Stimulated activated CD4-positive, alpha-beta T cell treated with anti-CD3 and anti-CD28 coated beads, Interleukin-15, amount 100 ng/mL, for 24 hours (primary cell): ENCODE data around the gene NPAS3.

Experiments
- DNase-seq: peaks from one replicate; pipeline ENCODE4 v3.0.0-alpha.2; 2020

Gene NPAS3

DNA sequence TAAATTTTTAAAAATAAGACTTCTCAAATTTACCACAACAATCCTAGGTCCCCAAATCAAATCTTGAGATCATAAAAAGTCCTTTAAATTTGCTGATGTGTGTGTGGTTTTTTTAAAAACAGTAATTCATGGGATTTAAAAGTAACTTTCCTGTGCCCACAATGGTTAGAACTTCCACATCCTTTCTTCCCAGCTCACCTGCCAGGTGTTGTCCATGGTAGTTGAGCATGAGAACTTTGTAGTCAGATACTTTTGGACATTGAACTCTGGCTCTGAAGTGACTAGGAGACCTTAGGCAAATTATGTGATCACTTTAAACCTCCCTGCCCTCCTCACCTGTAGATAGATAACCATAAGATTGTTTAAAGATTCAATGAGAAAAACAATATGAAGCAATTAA is 253.2 kb downstream of the NPAS3 start:
- no peak for DNase-seq

GRCh38 chr14:33194551-33194950 is 255.9 kb downstream of the NPAS3 start:
- no peak for DNase-seq

DNA sequence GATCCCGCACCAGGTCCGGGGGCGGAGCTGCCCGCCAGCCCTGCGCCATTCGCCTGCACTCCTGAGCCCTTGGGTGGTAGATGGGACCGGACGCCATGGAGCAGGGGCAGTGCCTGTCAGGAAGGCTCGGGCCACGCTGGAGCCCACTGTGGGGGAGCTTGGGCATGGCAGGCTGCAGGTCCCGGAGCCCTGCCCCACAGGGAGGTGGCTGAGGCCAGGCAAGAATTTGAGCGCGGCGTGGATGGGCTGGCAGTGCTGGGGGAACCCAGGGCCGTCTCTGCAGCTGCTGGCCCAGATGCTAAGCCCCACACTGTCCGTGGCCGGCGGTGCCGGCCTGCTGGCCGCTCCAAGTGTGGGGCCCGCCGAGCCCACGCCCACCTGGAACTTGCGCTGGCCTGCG is 260.0 kb downstream of the NPAS3 start:
- no peak for DNase-seq

DNA sequence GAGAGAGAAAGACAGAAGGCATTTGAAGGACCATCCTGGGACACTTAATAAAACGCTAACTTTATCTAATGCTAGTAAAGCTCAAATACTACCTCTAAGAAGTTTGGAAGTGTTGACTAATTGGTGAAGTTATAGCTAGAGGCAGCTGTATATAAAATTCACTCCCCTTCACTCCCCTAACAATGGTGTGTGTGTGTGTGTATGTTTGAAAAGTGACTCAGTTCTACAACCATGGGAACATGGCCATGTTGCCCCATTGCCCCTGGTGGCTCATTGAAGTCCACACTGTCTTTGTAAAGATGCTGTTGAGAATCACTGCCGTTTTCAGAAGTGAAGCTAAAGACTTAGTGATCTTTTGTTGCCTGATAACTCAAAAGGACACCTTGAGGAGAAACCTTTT is 262.4 kb downstream of the NPAS3 start:
- no peak for DNase-seq

DNA sequence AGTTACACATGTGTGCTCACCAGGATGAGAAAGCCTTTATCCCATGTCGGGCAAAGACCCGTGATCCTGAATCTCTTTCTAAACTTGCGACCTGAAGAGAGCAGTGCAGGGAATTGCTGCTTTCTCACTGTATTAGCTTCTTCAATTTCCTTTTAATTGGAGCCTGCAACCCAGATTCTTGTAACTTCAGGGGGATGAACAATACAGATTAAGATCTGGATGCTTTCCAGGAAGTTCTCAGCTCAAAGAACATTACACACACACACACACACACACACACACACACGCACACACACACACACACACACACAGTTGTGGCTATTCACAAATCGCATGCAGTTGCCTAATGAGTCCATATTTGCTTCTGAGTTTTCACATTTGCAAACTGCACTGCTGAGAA is 268.3 kb downstream of the NPAS3 start:
- no peak for DNase-seq

- DNase-seq, result no peak
These were observed 268.9 kb downstream of the NPAS3 start for GRCh38 chr14:33207467-33208017.

GRCh38 chr14:33210311-33210710 is 271.6 kb downstream of the NPAS3 start:
- no peak for DNase-seq

DNA sequence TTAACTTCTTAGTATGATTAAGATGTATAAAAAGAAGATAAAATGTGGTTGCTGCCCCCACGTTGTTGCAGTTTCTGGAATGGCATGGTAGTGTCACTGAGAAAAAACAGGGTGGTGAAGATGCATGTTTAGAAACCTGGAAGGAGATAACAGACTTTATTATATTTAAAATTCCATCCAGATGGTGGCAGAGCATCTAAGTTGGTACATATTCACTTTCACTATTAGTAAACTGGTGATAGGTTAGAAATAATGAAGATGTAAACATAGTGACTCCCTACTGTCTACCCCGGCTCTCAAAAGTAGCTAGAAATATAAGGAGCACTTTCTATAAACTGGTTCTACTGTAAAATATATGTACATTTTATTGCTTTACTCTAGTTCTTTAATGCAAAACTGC is 279.3 kb downstream of the NPAS3 start:
- DNase-seq, result no peak

GRCh38 chr14:33219957-33220356 is 281.3 kb downstream of the NPAS3 start:
- DNase-seq, result no peak

DNA sequence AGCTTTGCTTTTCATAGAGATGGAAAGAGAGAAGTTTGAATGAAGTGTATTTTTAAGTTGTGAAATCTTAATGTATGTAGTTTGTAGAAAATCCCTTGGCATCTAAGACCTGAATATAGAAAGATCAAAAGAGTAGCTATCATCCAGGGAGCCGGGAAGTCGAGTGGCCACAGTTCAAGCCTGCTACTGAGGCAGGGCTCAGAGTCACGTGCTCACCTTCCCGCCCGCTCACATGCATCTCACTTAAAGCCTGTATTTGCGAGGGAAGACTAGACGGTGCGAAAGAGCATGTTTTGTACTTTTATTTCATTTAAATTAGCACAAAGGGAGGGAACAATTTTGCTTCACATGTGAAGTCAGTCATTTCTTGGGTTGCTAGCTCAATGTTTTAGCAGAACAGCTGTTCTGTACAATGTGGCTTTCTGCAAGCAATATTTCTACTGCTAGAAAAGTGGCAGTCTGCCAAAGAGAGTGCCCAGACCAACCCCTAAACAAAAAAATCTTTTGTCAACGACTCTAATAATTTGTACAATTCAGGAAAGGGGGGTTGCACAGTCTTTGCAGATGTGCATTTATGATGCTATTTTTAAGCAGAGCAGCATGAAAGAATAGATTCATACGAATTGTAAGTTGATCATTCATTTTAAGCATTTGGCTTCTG is 290.7 kb downstream of the NPAS3 start:
- no peak for DNase-seq

DNA sequence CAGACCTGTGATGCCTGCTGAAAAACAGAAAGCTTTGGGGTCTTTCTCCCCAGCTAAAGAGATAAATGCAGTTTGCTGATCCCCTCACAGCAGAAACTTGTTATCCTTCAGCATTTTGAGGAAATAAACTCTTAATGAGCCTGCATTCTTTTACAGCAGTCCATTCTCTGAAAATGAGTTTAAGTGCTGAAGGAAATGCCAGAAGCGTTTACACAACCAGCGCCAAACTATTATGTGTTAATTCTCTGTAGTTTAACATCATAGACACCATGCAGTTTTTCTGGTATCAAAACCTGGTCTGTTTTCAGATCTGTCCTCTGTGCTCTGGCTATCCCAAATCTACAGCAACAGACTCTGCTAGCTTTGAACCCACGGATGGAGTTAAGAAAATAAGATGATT is 291.3 kb downstream of the NPAS3 start:
- DNase-seq, result no peak

DNA sequence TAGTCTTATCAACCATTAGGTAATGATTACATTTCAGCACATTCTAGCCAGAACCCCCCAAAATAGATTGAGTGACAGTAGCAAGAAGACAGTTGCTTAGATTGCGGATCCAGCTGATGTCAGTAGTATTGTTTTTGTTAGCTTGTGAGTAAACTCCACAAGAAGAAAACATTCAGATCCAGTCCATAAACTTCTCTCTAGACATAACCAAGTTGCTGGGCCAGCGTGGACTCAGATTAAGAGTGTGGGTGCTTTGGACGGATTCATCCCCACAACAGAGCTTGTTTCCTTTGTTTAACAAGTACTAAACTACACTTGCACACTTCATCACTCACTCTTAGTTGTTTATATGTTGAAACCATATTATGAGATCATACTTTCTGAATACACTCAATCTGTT is 293.4 kb downstream of the NPAS3 start:
- no peak for DNase-seq

- DNase-seq, result no peak
These were observed 298.5 kb downstream of the NPAS3 start for GRCh38 chr14:33237115-33237740.

DNA sequence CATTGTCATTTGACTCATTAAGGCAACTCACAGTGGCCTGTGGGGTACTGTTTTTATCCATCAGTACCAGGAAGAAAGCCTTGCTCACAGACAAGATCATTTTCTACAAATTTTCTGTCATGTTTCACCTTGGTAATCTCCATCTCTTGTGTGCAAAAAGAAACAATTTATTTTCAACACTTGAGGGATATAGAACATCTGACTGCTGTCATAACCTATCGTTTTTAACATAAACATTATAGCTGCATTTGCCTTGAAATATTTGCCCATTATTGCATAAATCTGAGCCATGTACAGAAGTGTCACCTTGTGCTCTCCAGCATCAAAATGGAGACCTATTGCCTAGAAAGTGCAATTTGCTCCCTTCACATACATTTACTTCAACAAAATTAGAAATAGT is 300.8 kb downstream of the NPAS3 start:
- DNase-seq, result no peak

DNA sequence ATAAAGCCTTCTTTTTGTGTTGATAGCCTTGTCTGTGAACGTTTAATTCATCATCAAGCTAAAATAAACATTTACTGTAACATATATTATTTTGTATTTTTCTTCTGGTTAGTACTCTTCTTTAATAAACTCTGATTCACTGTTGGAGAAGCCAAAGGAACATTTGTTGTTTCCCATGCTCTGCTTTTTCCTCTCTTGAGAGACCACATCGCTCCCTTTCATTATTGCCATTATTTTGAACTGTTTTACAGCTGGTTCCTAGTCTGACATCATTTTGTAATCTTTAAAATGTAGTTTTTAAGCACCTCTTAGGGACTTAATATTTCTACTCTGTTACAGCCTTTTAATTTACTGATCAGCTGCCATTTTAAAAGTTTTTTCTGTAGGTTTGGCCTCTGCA is 301.8 kb downstream of the NPAS3 start:
- DNase-seq, result no peak

GRCh38 chr14:33241331-33241730 is 302.7 kb downstream of the NPAS3 start:
- no peak for DNase-seq

DNA sequence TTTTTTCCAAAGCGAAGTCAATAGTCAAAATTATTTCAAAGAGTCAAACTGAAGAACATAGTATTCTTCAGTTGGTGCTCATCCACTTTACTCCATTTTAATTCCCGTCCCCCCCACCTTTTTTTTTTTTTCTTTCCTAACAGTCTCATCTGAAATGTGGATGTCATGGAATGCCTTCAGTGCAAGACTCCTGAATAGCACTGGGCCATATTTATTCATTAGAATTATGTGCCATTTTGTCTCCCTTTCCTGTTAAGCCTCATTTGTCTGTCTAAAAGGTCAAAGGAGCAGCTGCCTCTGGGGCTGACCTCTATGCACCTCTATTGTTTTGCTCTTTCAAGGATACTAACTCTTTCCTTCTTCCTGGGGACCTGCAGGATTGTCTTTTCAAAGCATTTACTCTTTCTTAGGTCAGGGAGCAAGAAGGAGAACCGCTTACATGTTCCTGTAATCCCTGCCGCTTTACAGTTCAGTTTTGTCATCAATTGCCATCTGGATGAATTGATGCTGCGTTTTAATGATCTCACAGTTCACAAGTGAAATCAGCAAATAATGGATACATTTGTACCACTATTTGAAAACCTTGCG is 310.6 kb downstream of the NPAS3 start:
- DNase-seq, result no peak

- DNase-seq, result no peak
These were observed 312.3 kb downstream of the NPAS3 start for GRCh38 chr14:33250963-33251362.

DNA sequence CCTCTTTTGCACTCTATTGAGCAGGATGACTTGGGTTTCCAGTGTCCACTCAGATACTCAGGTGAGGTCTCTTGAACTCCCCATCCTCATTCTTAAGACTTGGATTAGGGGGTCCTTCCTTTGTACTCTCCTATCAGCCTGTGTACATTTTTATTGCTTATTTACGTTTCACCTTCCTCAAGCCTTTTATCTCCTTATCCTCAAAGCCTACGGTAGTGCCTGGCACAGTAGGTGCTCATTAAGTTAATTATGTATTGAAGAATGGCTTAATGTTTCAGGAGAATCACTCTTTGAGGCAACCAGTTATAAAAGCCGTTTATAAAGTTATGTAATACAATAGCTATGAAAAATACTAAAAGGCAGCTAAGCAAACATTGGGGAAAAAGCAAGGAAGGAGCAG is 315.7 kb downstream of the NPAS3 start:
- no peak for DNase-seq

DNA sequence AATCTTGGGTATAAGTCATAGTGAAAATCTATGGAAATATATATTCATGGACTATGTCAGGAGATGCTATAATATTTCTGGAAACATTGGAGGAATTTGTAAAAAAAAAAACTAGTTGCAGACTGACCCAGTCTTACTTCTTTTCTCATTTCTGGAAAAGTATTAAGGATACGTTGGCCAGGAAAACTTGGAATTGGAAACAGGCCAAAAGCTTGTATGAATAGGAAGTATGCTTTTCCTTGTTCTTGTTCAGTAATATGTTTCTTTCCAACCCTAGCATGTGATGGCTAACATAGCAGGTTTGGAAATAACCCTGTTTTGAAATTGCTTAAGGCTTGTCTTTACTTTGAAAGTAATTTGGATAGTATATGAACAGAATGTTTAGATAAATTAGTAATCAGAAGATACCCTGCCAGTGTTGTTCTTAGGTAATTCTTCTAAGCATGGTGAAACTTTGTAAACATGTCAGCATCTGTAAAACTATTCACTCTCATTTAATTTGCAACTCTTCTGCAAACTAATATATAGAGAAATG is 316.2 kb downstream of the NPAS3 start:
- DNase-seq, result no peak

DNA sequence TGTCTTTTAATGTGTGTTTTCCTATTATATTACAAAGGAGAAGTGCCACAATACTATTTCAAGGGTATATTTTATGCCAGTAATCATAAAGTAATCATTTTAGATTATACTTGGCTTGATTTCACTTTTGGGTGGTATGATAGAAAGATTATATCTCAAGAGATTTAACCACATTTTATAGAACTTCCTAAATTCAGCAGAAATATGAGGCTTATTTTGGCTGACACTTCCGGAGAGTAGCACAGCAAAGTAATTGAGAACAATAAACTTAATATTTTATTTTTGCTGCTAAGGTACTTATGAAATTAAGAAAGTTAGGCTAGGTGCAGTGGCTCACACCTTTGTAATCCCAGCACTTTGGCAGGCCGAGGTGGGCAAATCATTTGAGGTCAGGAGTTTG is 319.1 kb downstream of the NPAS3 start:
- DNase-seq, result no peak

- DNase-seq, result no peak
These were observed 321.1 kb downstream of the NPAS3 start for GRCh38 chr14:33259764-33260163.

- DNase-seq, result no peak
These were observed 332.5 kb downstream of the NPAS3 start for GRCh38 chr14:33271216-33271615.

- no peak for DNase-seq
These were observed 333.2 kb downstream of the NPAS3 start for GRCh38 chr14:33271891-33272290.
